ENCODE measurements around the gene KIN.

DNA sequence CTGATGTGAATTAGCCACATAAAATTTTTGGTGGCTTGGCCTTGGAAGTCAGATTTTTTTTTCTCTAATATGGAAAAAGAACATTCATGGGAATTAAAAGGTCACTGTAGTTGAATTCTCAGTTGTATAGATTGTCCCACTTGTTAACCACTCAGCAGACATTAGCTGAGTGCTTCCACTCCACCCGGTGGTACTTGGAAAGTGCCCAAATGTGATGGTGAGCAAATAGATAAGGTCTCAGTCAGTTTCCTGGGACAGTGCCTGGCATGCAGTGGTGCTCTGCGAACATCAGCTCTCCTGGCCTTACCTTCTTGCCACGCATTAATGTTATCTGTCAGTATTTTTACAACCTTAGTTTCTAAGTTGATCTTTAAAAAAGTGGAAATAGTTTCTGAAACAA, 1.6 kb upstream of the KIN start:
- TF ChIP-seq, protein P1, sequence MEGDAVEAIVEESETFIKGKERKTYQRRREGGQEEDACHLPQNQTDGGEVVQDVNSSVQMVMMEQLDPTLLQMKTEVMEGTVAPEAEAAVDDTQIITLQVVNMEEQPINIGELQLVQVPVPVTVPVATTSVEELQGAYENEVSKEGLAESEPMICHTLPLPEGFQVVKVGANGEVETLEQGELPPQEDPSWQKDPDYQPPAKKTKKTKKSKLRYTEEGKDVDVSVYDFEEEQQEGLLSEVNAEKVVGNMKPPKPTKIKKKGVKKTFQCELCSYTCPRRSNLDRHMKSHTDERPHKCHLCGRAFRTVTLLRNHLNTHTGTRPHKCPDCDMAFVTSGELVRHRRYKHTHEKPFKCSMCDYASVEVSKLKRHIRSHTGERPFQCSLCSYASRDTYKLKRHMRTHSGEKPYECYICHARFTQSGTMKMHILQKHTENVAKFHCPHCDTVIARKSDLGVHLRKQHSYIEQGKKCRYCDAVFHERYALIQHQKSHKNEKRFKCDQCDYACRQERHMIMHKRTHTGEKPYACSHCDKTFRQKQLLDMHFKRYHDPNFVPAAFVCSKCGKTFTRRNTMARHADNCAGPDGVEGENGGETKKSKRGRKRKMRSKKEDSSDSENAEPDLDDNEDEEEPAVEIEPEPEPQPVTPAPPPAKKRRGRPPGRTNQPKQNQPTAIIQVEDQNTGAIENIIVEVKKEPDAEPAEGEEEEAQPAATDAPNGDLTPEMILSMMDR (IDR thresholded peaks at IDR 0.05) = no peak
- no peak for TF ChIP-seq POLR2AphosphoS5 (IDR thresholded peaks at IDR 0.05; ENCODE audit: low read depth, low read length)
- TF ChIP-seq TCF7L2 (IDR thresholded peaks at IDR 0.05; ENCODE audit: low read depth, low read length) = no peak

All from Panc1 (cell line).